Melanocyte of skin (primary cell): ENCODE measurements around the gene THAP5. TPM values are rescaled to one million over a fixed set of nuclear protein-coding genes. Genes with fewer than 3 reads are reported as not detected.

ENCODE experiments used
- total RNA-seq, 2 donors: library from RNA; depleted of rRNA; stranded (reverse); fragments of >200 nt; gene quantifications; 2 replicates each; pipeline ENCODE4 v1.2.3, GENCODE V29; 2012

Gene THAP5, protein sequence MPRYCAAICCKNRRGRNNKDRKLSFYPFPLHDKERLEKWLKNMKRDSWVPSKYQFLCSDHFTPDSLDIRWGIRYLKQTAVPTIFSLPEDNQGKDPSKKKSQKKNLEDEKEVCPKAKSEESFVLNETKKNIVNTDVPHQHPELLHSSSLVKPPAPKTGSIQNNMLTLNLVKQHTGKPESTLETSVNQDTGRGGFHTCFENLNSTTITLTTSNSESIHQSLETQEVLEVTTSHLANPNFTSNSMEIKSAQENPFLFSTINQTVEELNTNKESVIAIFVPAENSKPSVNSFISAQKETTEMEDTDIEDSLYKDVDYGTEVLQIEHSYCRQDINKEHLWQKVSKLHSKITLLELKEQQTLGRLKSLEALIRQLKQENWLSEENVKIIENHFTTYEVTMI
- 10 to 100 TPM; 27.2 to 27.3 TPM for total RNA-seq

DNA sequence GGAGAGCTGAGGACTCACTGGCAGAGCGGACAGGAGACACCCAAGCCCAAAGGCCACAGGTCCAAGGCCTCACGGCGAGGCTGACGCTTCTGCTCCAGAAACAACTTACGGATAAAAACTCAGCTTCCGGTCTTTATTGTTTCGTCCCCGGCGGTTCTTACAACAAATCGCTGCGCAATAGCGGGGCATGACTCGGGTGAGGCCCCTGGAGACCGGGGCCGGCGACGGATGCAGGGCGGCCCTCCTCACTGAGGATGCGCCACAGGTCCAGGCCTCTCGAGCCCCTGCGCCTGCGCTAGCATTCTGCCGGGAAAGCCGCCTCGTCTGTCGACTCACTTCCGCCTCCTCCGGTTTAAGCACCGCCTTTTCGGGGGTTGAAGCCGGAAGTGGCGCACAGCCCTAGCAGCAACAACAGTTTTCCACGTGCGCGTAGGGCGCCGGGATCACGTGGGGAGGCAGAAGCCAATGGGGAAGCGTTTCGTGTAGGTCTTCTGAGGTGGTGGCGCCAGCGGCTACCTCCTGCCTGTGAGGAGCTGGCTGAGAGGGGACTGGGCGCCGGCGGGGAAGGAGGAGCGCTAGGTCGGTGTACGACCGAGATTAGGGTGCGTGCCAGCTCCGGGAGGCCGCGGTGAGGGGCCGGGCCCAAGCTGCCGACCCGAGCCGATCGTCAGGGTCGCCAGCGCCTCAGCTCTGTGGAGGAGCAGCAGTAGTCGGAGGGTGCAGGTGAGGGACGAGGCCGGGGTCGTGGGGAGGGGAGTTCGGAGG is at the start of gene THAP5, which contains the start of gene DNAJB9:
Gene THAP5 (minus strand): TSS at position 326 of the 765 bp plus-strand sequence. CDS start 137 bp downstream, at position 189.
Gene DNAJB9 (plus strand): TSS at position 494 of the 765 bp plus-strand sequence. CDS start 1,853 bp downstream, outside the sequence.

DNA sequence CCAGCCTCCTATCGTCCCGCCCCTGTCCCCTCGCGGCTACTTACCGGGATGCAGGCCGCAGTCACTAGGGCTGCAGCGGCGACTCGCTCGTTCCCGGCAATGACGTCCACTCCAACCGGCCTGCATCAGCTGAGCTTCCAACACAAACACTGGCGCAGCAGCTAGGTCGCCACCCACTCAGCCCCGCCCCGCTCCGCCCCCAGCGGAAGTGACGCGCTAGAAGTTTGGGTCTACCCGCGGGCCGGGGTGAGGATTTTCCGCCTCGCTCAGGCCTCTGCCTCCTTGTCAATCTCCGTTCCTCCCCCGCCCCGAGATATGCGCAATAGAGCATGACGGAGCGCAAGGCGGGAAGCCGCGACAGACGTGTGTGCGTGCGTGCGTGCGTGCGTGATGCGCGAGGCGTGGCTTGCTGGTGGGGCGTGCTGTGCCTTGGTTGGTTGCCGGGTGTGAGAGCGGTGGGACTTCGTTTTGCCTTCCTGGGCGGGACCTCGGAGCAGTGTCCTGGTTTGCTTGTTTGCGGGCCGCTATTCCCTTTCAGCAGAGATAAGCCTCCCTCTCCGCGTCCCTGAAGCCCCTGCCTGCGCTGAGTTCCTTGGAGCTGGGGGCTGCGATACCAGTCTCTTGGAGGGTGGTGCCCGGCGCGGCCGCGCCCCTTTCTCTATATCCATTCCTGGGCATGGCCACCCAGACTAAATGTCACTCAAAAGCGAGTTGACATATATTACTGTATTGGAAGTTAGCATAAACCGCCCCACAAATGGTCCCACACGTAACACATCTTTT is 43.3 kb downstream of the THAP5 start, which contains the start of gene PNPLA8:
Gene PNPLA8 (minus strand): TSS at position 151 of the 783 bp plus-strand sequence. CDS start 10,644 bp downstream, outside the sequence.

Other genes with a start within 250 kb of the THAP5 start
- 10 to 100 TPM; 21.0 to 33.4 TPM for gene NRCAM, start 113.3 kb downstream of the THAP5 start, total RNA-seq
- 10 to 100 TPM; 21.0 to 27.5 TPM for gene PNPLA8, start 43.6 kb downstream of the THAP5 start, total RNA-seq
- 10 to 100 TPM; 14.0 to 24.1 TPM for gene DNAJB9, start 168 bp upstream of the THAP5 start, total RNA-seq